A549 (cell line): ENCODE results near the gene CETN3. TPM values are rescaled to one million over a fixed set of nuclear protein-coding genes. Genes with fewer than 3 reads are reported as not detected.

Experiments used
- ATAC-seq, 2 experiments: fragments of 200-7000 bp in 1 of 2; fragments of >200 bp in 1 of 2; cut with Nextera tagmentation in 1 of 2; cut with Tn5 transposase in 1 of 2; 3 replicates each; pipeline versions ENCODE4 v1.8.0 to v1.9.1; 2018 to 2020; ENCODE audit warnings: mild to moderate bottlenecking in 1 of 2, moderate library complexity in 1 of 2
- CTCF ChIA-PET: fragments of 300-600 bp; sonication (Branson Sonifier 250); formaldehyde crosslinking; extraction: SDS; loops from one replicate; lab custom pipeline; 2021; ENCODE audit warnings: antibody characterized with exemption, inconsistent platforms; lab: Yijun Ruan, JAX
- POLR2A ChIA-PET: fragments of 350-600 bp; formaldehyde crosslinking; extraction: SDS; loops from one replicate; lab custom pipeline; 2021; ENCODE audit warnings: antibody characterized with exemption, inconsistent platforms; lab: Yijun Ruan, JAX
- DNase-seq, 2 experiments: peaks; one replicate each; pipeline versions ENCODE4 v3.0.0 to v3.0.0-alpha.2; 2011 to 2016; ENCODE audit warnings: low read depth in 1 of 2, low spot score in 1 of 2
- FAIRE-seq: peaks from 2 replicates; lab custom pipeline; 2011; peaks lifted over from hg19 to GRCh38; lab: Jason Lieb, UNC
- H3K27ac ChIP-seq, 2 experiments: fragments of >200 bp; sonication (Bioruptor Twin); formaldehyde crosslinking; 3 replicates each; pipeline ENCODE4 v1.5.1; 2016 to 2017
- H3K4me1 ChIP-seq: fragments of >200 bp; sonication (Bioruptor Twin); formaldehyde crosslinking; 3 replicates; pipeline ENCODE4 v1.6.1; 2016
- H3K4me2 ChIP-seq: fragments of >200 bp; sonication (Bioruptor Twin); formaldehyde crosslinking; 3 replicates; pipeline ENCODE4 v1.6.1; 2016
- H3K4me3 ChIP-seq: fragments of >200 bp; sonication (Bioruptor Twin); formaldehyde crosslinking; 3 replicates; pipeline ENCODE4 v1.5.1; 2016
- H3K9me3 ChIP-seq: fragments of >200 bp; sonication (Bioruptor Twin); formaldehyde crosslinking; 3 replicates; pipeline ENCODE4 v1.6.1; 2016
- ATOH8 ChIP-seq: fragments of 250-450 bp; sonication (Bioruptor Pico); IDR thresholded peaks from 2 replicates; pipeline ENCODE4 v1.5.0; 2020; ENCODE audit warnings: low read depth, mild to moderate bottlenecking, moderate library complexity
- BHLHE40 ChIP-seq: IDR thresholded peaks from 2 replicates; pipeline ENCODE4 v1.6.1; 2012; ENCODE audit warnings: low read depth, low read length, inconsistent platforms
- CHD2 ChIP-seq: fragments of 150-350 bp; IDR thresholded peaks from 2 replicates; pipeline ENCODE4 v1.6.1; 2014; ENCODE audit warnings: low read length; ENCODE audit not compliant: partially characterized antibody
- ELK1 ChIP-seq: fragments of 150-350 bp; IDR thresholded peaks from 2 replicates; pipeline ENCODE4 v1.6.1; 2014; ENCODE audit warnings: low read depth, mild to moderate bottlenecking, low read length
- FOSL2 ChIP-seq, 2 experiments: fragments of 450-650 bp in 1 of 2; fragments of >200 bp in 1 of 2; sonication (Bioruptor Twin) in 1 of 2; formaldehyde crosslinking; IDR thresholded peaks; 2 replicates each; pipeline versions ENCODE4 v1.5.0 to v1.6.1; 2016 to 2020; ENCODE audit warnings: mild to moderate bottlenecking in 1 of 2, moderate library complexity in 1 of 2
- FOXS1 ChIP-seq: fragments of 250-450 bp; sonication (Bioruptor Pico); IDR thresholded peaks from 2 replicates; pipeline ENCODE4 v1.5.0; 2020; ENCODE audit warnings: mild to moderate bottlenecking, moderate library complexity
- GATA3 ChIP-seq: IDR thresholded peaks from 2 replicates; pipeline ENCODE4 v1.6.1; 2012; ENCODE audit warnings: borderline replicate concordance
- HEYL ChIP-seq: fragments of 250-450 bp; sonication (Bioruptor Pico); IDR thresholded peaks from 2 replicates; pipeline ENCODE4 v1.8.0; 2021; ENCODE audit warnings: mild to moderate bottlenecking, moderate library complexity
- HOXA7 ChIP-seq: fragments of 250-450 bp; sonication (Bioruptor Pico); IDR thresholded peaks from 2 replicates; pipeline ENCODE4 v1.5.0; 2020; ENCODE audit warnings: mild to moderate bottlenecking, moderate library complexity
- HOXB13 ChIP-seq: fragments of 250-450 bp; sonication (Bioruptor Pico); IDR thresholded peaks from 2 replicates; pipeline ENCODE4 v1.5.0; 2020; ENCODE audit warnings: low read depth, mild to moderate bottlenecking, moderate library complexity
- HOXB5 ChIP-seq: fragments of 250-450 bp; sonication (Bioruptor Pico); IDR thresholded peaks from 2 replicates; pipeline ENCODE4 v1.5.0; 2020; ENCODE audit warnings: mild to moderate bottlenecking, moderate library complexity
- JUN ChIP-seq, 2 experiments: fragments of >200 bp; sonication (Bioruptor Twin); formaldehyde crosslinking; IDR thresholded peaks; 2 replicates in 1 of 2; 3 replicates in 1 of 2; pipeline ENCODE4 v1.6.1; 2016 to 2017
- MAFK ChIP-seq: fragments of 450-650 bp; IDR thresholded peaks from 2 replicates; pipeline ENCODE4 v1.6.1; 2014; ENCODE audit not compliant: partially characterized antibody
- MAZ ChIP-seq: fragments of 150-350 bp; IDR thresholded peaks from 2 replicates; pipeline ENCODE4 v1.6.1; 2014; ENCODE audit warnings: antibody characterized with exemption, low read depth, low read length, borderline replicate concordance
- PBX3 ChIP-seq: IDR thresholded peaks from 2 replicates; pipeline ENCODE4 v1.6.1; 2012
- PHF8 ChIP-seq: fragments of 200-600 bp; sonication (generic); IDR thresholded peaks from 2 replicates; pipeline ENCODE4 v1.6.1; 2016; ENCODE audit warnings: low read depth, mild to moderate bottlenecking, antibody characterized with exemption, moderate library complexity, borderline replicate concordance
- POLR2A ChIP-seq: IDR thresholded peaks from 2 replicates; pipeline ENCODE4 v1.6.1; 2012; ENCODE audit warnings: mild to moderate bottlenecking, low read length
- RARB ChIP-seq: fragments of 250-450 bp; sonication (Bioruptor Pico); IDR thresholded peaks from 2 replicates; pipeline ENCODE4 v1.8.0; 2021; ENCODE audit warnings: mild to moderate bottlenecking, moderate library complexity
- RFX5 ChIP-seq: fragments of 450-650 bp; IDR thresholded peaks from 2 replicates; pipeline ENCODE4 v1.7.1; 2014; ENCODE audit warnings: antibody characterized with exemption, mild to moderate bottlenecking, moderate library complexity
- SMC3 ChIP-seq: fragments of >200 bp; sonication (Bioruptor Twin); formaldehyde crosslinking; IDR thresholded peaks from 3 replicates; pipeline ENCODE4 v1.6.1; 2018; ENCODE audit warnings: inconsistent platforms
- TFCP2L1 ChIP-seq: fragments of 250-450 bp; sonication (Bioruptor Pico); IDR thresholded peaks from 2 replicates; pipeline ENCODE4 v1.5.0; 2021; ENCODE audit warnings: mild to moderate bottlenecking
- TP53 ChIP-seq: fragments of 250-450 bp; sonication (Bioruptor Pico); IDR thresholded peaks from 2 replicates; pipeline ENCODE4 v1.5.0; 2021; ENCODE audit warnings: mild to moderate bottlenecking, moderate library complexity
- ZC3H11A ChIP-seq: fragments of 450-650 bp; IDR thresholded peaks from 2 replicates; pipeline ENCODE4 v1.6.1; 2014; ENCODE audit warnings: antibody characterized with exemption, mild to moderate bottlenecking
- ZFP36 ChIP-seq: fragments of 450-650 bp; IDR thresholded peaks from 2 replicates; pipeline ENCODE4 v1.6.1; 2014; ENCODE audit warnings: borderline replicate concordance; ENCODE audit not compliant: partially characterized antibody
- ZNF302 ChIP-seq: fragments of 250-450 bp; sonication (Bioruptor Pico); IDR thresholded peaks from 2 replicates; pipeline ENCODE4 v1.9.0; 2021; ENCODE audit warnings: inconsistent platforms, mild to moderate bottlenecking, moderate library complexity
- ZSCAN20 ChIP-seq: fragments of 250-450 bp; sonication (Bioruptor Pico); IDR thresholded peaks from 2 replicates; pipeline ENCODE4 v1.8.0; 2022; ENCODE audit warnings: mild to moderate bottlenecking, moderate library complexity
- WGBS: methylation state at CpG from one replicate; pipeline ENCODE4 v1.1.6; 2017; ENCODE audit errors: missing lambda C conversion rate; 5-methylcytosine and 5-hydroxymethylcytosine counted together
- polyA plus RNA-seq, 4 experiments: library from polyadenylated mRNA; depleted of rRNA in 3 of 4; stranded (reverse); fragments of >200 nt; fragmentation: RNase III in 1 of 4; extraction: RNeasy Plus Mini Kit Qiagen cat#74134 plus additional on column Dnase treatment in 1 of 4; gene quantifications; 2 replicates in 3 of 4; 3 replicates in 1 of 4; pipeline ENCODE4 v1.2.3, GENCODE V29; 2011 to 2017
- TF ChIP-seq, protein P1 (sequence below): IDR thresholded peaks from 2 replicates; pipeline ENCODE4 v1.6.1; 2012
- TF ChIP-seq, protein P2 (sequence below): fragments of 250-450 bp; sonication (Bioruptor Pico); IDR thresholded peaks from 2 replicates; pipeline ENCODE4 v1.5.0; 2021; ENCODE audit warnings: mild to moderate bottlenecking, moderate library complexity, borderline replicate concordance

CETN3 gene
- polyA plus RNA-seq, 2 of the 4 experiments (the other 2 are of a cell fraction) = 49.9 to 50.8 TPM

- TF ChIP-seq ATOH8 (CRISPR knock-in tag) (0 out of 2 replicates have a peak, but pooled peaks have one; percentile 34), HOXB5 (no peak), HOXB13 (CRISPR knock-in tag) (no peak)
Measured at GRCh38 chr5:90409318-90410177, at the start of gene CETN3 (continued).

GRCh38 chr5:90446961-90447360 is 37.4 kb upstream of the CETN3 start:
- DNase-seq = no peak
- H3K4me3 ChIP-seq = no peak overlapping the region
- TF ChIP-seq GATA3 (no peak), TFCP2L1 (no peak), ZNF302 (CRISPR knock-in tag) (no peak), POLR2A (no peak), PBX3 (no peak), ZFP36 (no peak), FOXS1 (CRISPR knock-in tag) (no peak), JUN (IDR thresholded peaks at IDR 0.05) (no peak), RARB (CRISPR knock-in tag) (no peak), MAZ (no peak), ATOH8 (CRISPR knock-in tag) (no peak), HEYL (no peak), HOXA7 (CRISPR knock-in tag) (no peak), ZSCAN20 (CRISPR knock-in tag) (no peak)
- TF ChIP-seq, protein P1, sequence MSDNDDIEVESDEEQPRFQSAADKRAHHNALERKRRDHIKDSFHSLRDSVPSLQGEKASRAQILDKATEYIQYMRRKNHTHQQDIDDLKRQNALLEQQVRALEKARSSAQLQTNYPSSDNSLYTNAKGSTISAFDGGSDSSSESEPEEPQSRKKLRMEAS = no peak
- TF ChIP-seq, all 56 proteins: peak for 0
- ChIA-PET CTCF (interaction anchor here (1.2 kb wide), 1 partner anchor 83 kb away, joined by 4 read pairs; no protein-coding TSS in a partner anchor), POLR2A (interaction anchor here (1.0 kb wide), 1 partner anchor 28 kb away, joined by 3 read pairs; the partner anchor contains the start of genes MBLAC2 and POLR3G)
- ATAC-seq (no peak), FAIRE-seq (no peak)
- Histone ChIP-seq H3K27ac (no peak overlapping the region), H3K4me2 (no peak overlapping the region), H3K9me3 (peaks cover 5% of the 10 kb centered on the region; the same call in 1 of the 3 replicates), H3K4me1 (no peaks in the 10 kb centered on the region)

- no peak overlapping the region for H3K27ac ChIP-seq
- H3K4me2 ChIP-seq = no peak overlapping the region; the same call in 2 of the 3 replicates
- no peaks in the 10 kb centered on the region for H3K4me1 ChIP-seq
- ATAC-seq = peak in 1 of 2 experiments; percentile 44; a peak in 2 of 6 replicates
- POLR2A ChIA-PET = no interaction called here
- no peak overlapping the region for H3K4me3 ChIP-seq
- no peak for FAIRE-seq
- no peak for DNase-seq
- H3K9me3 ChIP-seq = no peaks in the 10 kb centered on the region
- CTCF ChIA-PET = interaction anchor here (1.0 to 6.8 kb wide), 3 partner anchors 88 to 343 kb away, joined by 3 to 60 read pairs (median 3); partner anchors contain the start of gene LYSMD3
- 10% methylated on average over 2 of the region's 2 CpGs for WGBS
- TF ChIP-seq, protein P2, sequence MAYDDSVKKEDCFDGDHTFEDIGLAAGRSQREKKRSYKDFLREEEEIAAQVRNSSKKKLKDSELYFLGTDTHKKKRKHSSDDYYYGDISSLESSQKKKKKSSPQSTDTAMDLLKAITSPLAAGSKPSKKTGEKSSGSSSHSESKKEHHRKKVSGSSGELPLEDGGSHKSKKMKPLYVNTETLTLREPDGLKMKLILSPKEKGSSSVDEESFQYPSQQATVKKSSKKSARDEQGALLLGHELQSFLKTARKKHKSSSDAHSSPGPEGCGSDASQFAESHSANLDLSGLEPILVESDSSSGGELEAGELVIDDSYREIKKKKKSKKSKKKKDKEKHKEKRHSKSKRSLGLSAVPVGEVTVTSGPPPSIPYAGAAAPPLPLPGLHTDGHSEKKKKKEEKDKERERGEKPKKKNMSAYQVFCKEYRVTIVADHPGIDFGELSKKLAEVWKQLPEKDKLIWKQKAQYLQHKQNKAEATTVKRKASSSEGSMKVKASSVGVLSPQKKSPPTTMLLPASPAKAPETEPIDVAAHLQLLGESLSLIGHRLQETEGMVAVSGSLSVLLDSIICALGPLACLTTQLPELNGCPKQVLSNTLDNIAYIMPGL (CRISPR knock-in tag) = no peak
- TF ChIP-seq SMC3 = no peak
- TF ChIP-seq TP53 = no peak
- TF ChIP-seq ELK1 = no peak
- no peak for TF ChIP-seq MAFK
- TF ChIP-seq BHLHE40 = no peak
- TF ChIP-seq CHD2 = no peak
- TF ChIP-seq ZC3H11A = no peak
- TF ChIP-seq HOXB13 (CRISPR knock-in tag) = no peak
- TF ChIP-seq MAZ = no peak
- no peak for TF ChIP-seq FOSL2 (IDR thresholded peaks at IDR 0.05)
- no peak for TF ChIP-seq FOSL2 (CRISPR knock-in tag; IDR thresholded peaks at IDR 0.05)
- TF ChIP-seq RFX5 = no peak
- TF ChIP-seq PHF8 = no peak
Measured at GRCh38 chr5:90440644-90441043, 31.1 kb upstream of the CETN3 start.
